ENCODE measurements around the gene EMCN.

The EMCN gene

GRCh38 chr4:100504086-100504874 is 13.5 kb downstream of the EMCN start:
- no peak for TF ChIP-seq CTCF (IDR thresholded peaks at IDR 0.05; ENCODE audit: low read depth, low read length, poor library complexity, severe bottlenecking)
- TF ChIP-seq EZH2phosphoT487 (IDR thresholded peaks at IDR 0.05; ENCODE audit: borderline replicate concordance, low read length): no peak
- H3K36me3 ChIP-seq (ENCODE audit: control insufficient read depth, low read length): no peaks in the 10 kb centered on the region
- no peak overlapping the region for H3K4me3 ChIP-seq (ENCODE audit: low read length)
- no peaks in the 10 kb centered on the region for H3K9me2 ChIP-seq (replicated peaks; ENCODE audit: control insufficient read depth, low read length)
- H3K27me3 ChIP-seq (ENCODE audit: control insufficient read depth, low read length): no peaks in the 10 kb centered on the region
- H3F3A ChIP-seq (ENCODE audit: control insufficient read depth, insufficient read depth): no peaks in the 10 kb centered on the region
- H3K4me2 ChIP-seq (ENCODE audit: low read length): no peak overlapping the region
- no peaks in the 10 kb centered on the region for H4K20me1 ChIP-seq (ENCODE audit: control insufficient read depth, insufficient read depth, low read depth, low read length)
- no peaks in the 10 kb centered on the region for H3K4me1 ChIP-seq (ENCODE audit: control insufficient read depth, low read length)
- no peaks in the 10 kb centered on the region for H3K9me3 ChIP-seq (ENCODE audit: control insufficient read depth, insufficient read depth, low read length)
- no peak overlapping the region for H3K27ac ChIP-seq (ENCODE audit: low read depth, low read length)
- no peaks in the 10 kb centered on the region for H3K79me2 ChIP-seq (ENCODE audit: control insufficient read depth, low read length)

- no peaks in the 10 kb centered on the region for H3F3A ChIP-seq (ENCODE audit: control insufficient read depth, insufficient read depth)
- no peaks in the 10 kb centered on the region for H3K9me2 ChIP-seq (replicated peaks; ENCODE audit: control insufficient read depth, low read length)
- H4K20me1 ChIP-seq (ENCODE audit: control insufficient read depth, insufficient read depth, low read depth, low read length): no peaks in the 10 kb centered on the region
- H3K4me3 ChIP-seq (ENCODE audit: low read length): no peak overlapping the region
- TF ChIP-seq EZH2phosphoT487 (IDR thresholded peaks at IDR 0.05; ENCODE audit: borderline replicate concordance, low read length): no peak
- no peak for TF ChIP-seq CTCF (IDR thresholded peaks at IDR 0.05; ENCODE audit: low read depth, low read length, poor library complexity, severe bottlenecking)
- H3K27ac ChIP-seq (ENCODE audit: low read depth, low read length): no peak overlapping the region
- H3K4me2 ChIP-seq (ENCODE audit: low read length): no peak overlapping the region
- H3K27me3 ChIP-seq (ENCODE audit: control insufficient read depth, low read length): no peaks in the 10 kb centered on the region
- no peaks in the 10 kb centered on the region for H3K79me2 ChIP-seq (ENCODE audit: control insufficient read depth, low read length)
- no peaks in the 10 kb centered on the region for H3K4me1 ChIP-seq (ENCODE audit: control insufficient read depth, low read length)
- H3K9me3 ChIP-seq (ENCODE audit: control insufficient read depth, insufficient read depth, low read length): no peaks in the 10 kb centered on the region
- H3K36me3 ChIP-seq (ENCODE audit: control insufficient read depth, low read length): no peaks in the 10 kb centered on the region
Observed at GRCh38 chr4:100497791-100498190, 20.0 kb downstream of the EMCN start.

GRCh38 chr4:100495074-100495473 is 22.7 kb downstream of the EMCN start:
- Histone ChIP-seq H4K20me1 (ENCODE audit: control insufficient read depth, insufficient read depth, low read depth, low read length) (no peaks in the 10 kb centered on the region), H3F3A (ENCODE audit: control insufficient read depth, insufficient read depth) (no peaks in the 10 kb centered on the region), H3K4me1 (ENCODE audit: control insufficient read depth, low read length) (no peaks in the 10 kb centered on the region), H3K4me2 (ENCODE audit: low read length) (no peak overlapping the region), H3K79me2 (ENCODE audit: control insufficient read depth, low read length) (no peaks in the 10 kb centered on the region), H3K4me3 (ENCODE audit: low read length) (no peak overlapping the region), H3K27ac (ENCODE audit: low read depth, low read length) (no peak overlapping the region), H3K27me3 (ENCODE audit: control insufficient read depth, low read length) (no peaks in the 10 kb centered on the region), H3K9me2 (replicated peaks; ENCODE audit: control insufficient read depth, low read length) (no peaks in the 10 kb centered on the region), H3K9me3 (ENCODE audit: control insufficient read depth, insufficient read depth, low read length) (no peaks in the 10 kb centered on the region), H3K36me3 (ENCODE audit: control insufficient read depth, low read length) (no peaks in the 10 kb centered on the region)
- TF ChIP-seq EZH2phosphoT487 (IDR thresholded peaks at IDR 0.05; ENCODE audit: borderline replicate concordance, low read length) (no peak), CTCF (IDR thresholded peaks at IDR 0.05; ENCODE audit: low read depth, low read length, poor library complexity, severe bottlenecking) (no peak)

Measured in DOHH2 (cell line).